GM23248 (cell line): ENCODE data around the gene POU2F1. TPM values are rescaled to one million over a fixed set of nuclear protein-coding genes. Genes with fewer than 3 reads are reported as not detected.
A peak's percentile ranks its signal among the peaks of the same experiment; 100 is the strongest.

ENCODE experiments used
- DNase-seq: peaks from one replicate; pipeline ENCODE4 v3.0.0-alpha.2; 2015
- H2AFZ ChIP-seq: fragments of 200-600 bp; sonication (generic); 2 replicates; pipeline ENCODE4 v1.6.1; 2016; ENCODE audit warnings: antibody characterized with exemption
- H3F3A ChIP-seq: fragments of 200-600 bp; sonication (generic); 2 replicates; pipeline ENCODE4 v1.6.1; 2016; ENCODE audit warnings: mild to moderate bottlenecking, antibody characterized with exemption, mixed run types; ENCODE audit not compliant: insufficient read depth
- H3K27ac ChIP-seq: fragments of 200-600 bp; sonication (generic); 2 replicates; pipeline ENCODE4 v1.5.1; 2016; ENCODE audit warnings: mild to moderate bottlenecking
- H3K27me3 ChIP-seq: fragments of 200-600 bp; sonication (generic); replicated peaks from 2 replicates; pipeline ENCODE4 v1.6.1; 2016; ENCODE audit warnings: mild to moderate bottlenecking; ENCODE audit not compliant: insufficient read depth
- H3K36me3 ChIP-seq: fragments of 200-600 bp; sonication (generic); 2 replicates; pipeline ENCODE4 v1.6.1; 2016; ENCODE audit warnings: low read depth, mild to moderate bottlenecking
- H3K4me1 ChIP-seq: fragments of 200-600 bp; sonication (generic); 2 replicates; pipeline ENCODE4 v1.6.1; 2016; ENCODE audit warnings: mild to moderate bottlenecking; ENCODE audit not compliant: insufficient read depth
- H3K4me2 ChIP-seq: fragments of 200-600 bp; sonication (generic); one replicate; pipeline ENCODE4 v1.6.1; 2016; ENCODE audit warnings: mild to moderate bottlenecking; ENCODE audit not compliant: unreplicated experiment
- H3K4me3 ChIP-seq: fragments of 200-600 bp; sonication (generic); 2 replicates; pipeline ENCODE4 v1.5.1; 2016; ENCODE audit warnings: mild to moderate bottlenecking
- H3K79me2 ChIP-seq: fragments of 200-600 bp; sonication (generic); 2 replicates; pipeline ENCODE4 v1.6.1; 2016; ENCODE audit warnings: mild to moderate bottlenecking; ENCODE audit not compliant: insufficient read depth
- H3K9ac ChIP-seq: fragments of 200-600 bp; sonication (generic); 2 replicates; pipeline ENCODE4 v1.6.1; 2016; ENCODE audit warnings: mild to moderate bottlenecking
- H3K9me2 ChIP-seq: fragments of 200-600 bp; sonication (generic); 2 replicates; pipeline ENCODE4 v1.6.1; 2016; ENCODE audit warnings: mixed run types, mild to moderate bottlenecking, moderate library complexity; ENCODE audit not compliant: insufficient read depth
- H3K9me3 ChIP-seq: fragments of 200-600 bp; sonication (generic); one replicate; pipeline ENCODE4 v1.6.1; 2017; ENCODE audit warnings: low read depth
- H4K20me1 ChIP-seq: fragments of 200-600 bp; sonication (generic); 2 replicates; pipeline ENCODE4 v1.6.0; 2016; ENCODE audit not compliant: insufficient read depth
- EZH2 ChIP-seq: fragments of 200-600 bp; sonication (generic); IDR thresholded peaks from 2 replicates; pipeline ENCODE4 v1.6.1; 2018; ENCODE audit warnings: antibody characterized with exemption, mild to moderate bottlenecking; ENCODE audit not compliant: insufficient read depth, poor library complexity, severe bottlenecking
- EZH2phosphoT487 ChIP-seq: fragments of 200-600 bp; sonication (generic); IDR thresholded peaks from 2 replicates; pipeline ENCODE4 v1.6.1; 2018; ENCODE audit warnings: antibody characterized with exemption, moderate library complexity, mild to moderate bottlenecking, low read depth; ENCODE audit not compliant: insufficient read depth
- WGBS, 2 experiments: methylation state at CpG; one replicate each; pipeline ENCODE4 v1.1.6; 2015 to 2017; ENCODE audit warnings: low lambda C conversion rate in 2 of 2, low coverage in 1 of 2; ENCODE audit errors: missing lambda C conversion rate in 2 of 2; 5-methylcytosine and 5-hydroxymethylcytosine counted together
- in situ Hi-C: fragments of 300-500 bp; cut with MboI; formaldehyde crosslinking; loops from 2 replicates; pipeline ENCODE4 v1.15.0; 2020
- polyA plus RNA-seq: library from polyadenylated mRNA; unstranded; fragments of >200 nt; fragmentation: Nextera tagmentation; extraction: Ambion mirVana; gene quantifications from 2 replicates; pipeline ENCODE4 v1.2.1, GENCODE V29; 2016
- total RNA-seq: library from RNA; depleted of rRNA; stranded (reverse); fragments of >200 nt; shearing (Covaris generic); gene quantifications from 2 replicates; pipeline ENCODE4 v1.2.3, GENCODE V29; 2014

Gene POU2F1
- total and polyA plus RNA-seq, 2 experiments from 2014 or later: 3.4 to 3.7 TPM

GRCh38 chr1:167454894-167455785 is 234.5 kb downstream of the POU2F1 start:
- Histone ChIP-seq H3K27ac (no peak overlapping the region), H4K20me1 (no peaks in the 10 kb centered on the region), H3K4me3 (peak overlapping the region; percentile 78), H3F3A (no peaks in the 10 kb centered on the region), H3K9me3 (no peaks in the 10 kb centered on the region), H3K9ac (peak overlapping the region; percentile 66), H3K36me3 (no peaks in the 10 kb centered on the region), H3K79me2 (no peaks in the 10 kb centered on the region), H3K9me2 (no peaks in the 10 kb centered on the region), H2AFZ (peak overlapping the region; percentile 97), H3K4me2 (peak overlapping the region; percentile 83), H3K4me1 (no peaks in the 10 kb centered on the region), H3K27me3 (peaks cover 19% of the 10 kb centered on the region)
- DNase-seq: peak; percentile 66
- no peak for TF ChIP-seq EZH2
- no peak for TF ChIP-seq EZH2phosphoT487
- in situ Hi-C loops: no loop called here
- WGBS, 2 experiments: 1 to 4% methylated on average over 60 to 81 of the region's 85 CpGs

- no peaks in the 10 kb centered on the region for H4K20me1 ChIP-seq
- WGBS, 2 experiments: 2 to 7% methylated on average over 9 to 23 of the region's 23 CpGs
- in situ Hi-C loops: no loop called here
- H3K9me3 ChIP-seq: no peaks in the 10 kb centered on the region
- H3K79me2 ChIP-seq: no peaks in the 10 kb centered on the region
- H3K4me1 ChIP-seq: no peaks in the 10 kb centered on the region
- no peak overlapping the region for H3K27ac ChIP-seq
- H3K4me3 ChIP-seq: peak overlapping the region; percentile 78
- H3K9me2 ChIP-seq: no peaks in the 10 kb centered on the region
- no peaks in the 10 kb centered on the region for H3K36me3 ChIP-seq
- no peak for TF ChIP-seq EZH2phosphoT487
- peak overlapping the region; percentile 66 for H3K9ac ChIP-seq
- peak overlapping the region; percentile 83 for H3K4me2 ChIP-seq
- H3F3A ChIP-seq: no peaks in the 10 kb centered on the region
- H2AFZ ChIP-seq: peak overlapping the region; percentile 97
- DNase-seq: peak; percentile 36
- peaks cover 19% of the 10 kb centered on the region for H3K27me3 ChIP-seq
Measured at GRCh38 chr1:167455786-167456446, 235.2 kb downstream of the POU2F1 start.

- in situ Hi-C loops: no loop called here
- Histone ChIP-seq H3K4me2 (no peak overlapping the region), H4K20me1 (no peaks in the 10 kb centered on the region), H3K4me3 (no peak overlapping the region), H3K27ac (no peak overlapping the region), H3F3A (no peaks in the 10 kb centered on the region), H2AFZ (no peak overlapping the region), H3K27me3 (peaks cover 19% of the 10 kb centered on the region), H3K9me2 (no peaks in the 10 kb centered on the region), H3K4me1 (no peaks in the 10 kb centered on the region), H3K79me2 (no peaks in the 10 kb centered on the region), H3K9me3 (no peaks in the 10 kb centered on the region), H3K9ac (no peak overlapping the region), H3K36me3 (no peaks in the 10 kb centered on the region)
- TF ChIP-seq EZH2phosphoT487 (no peak), EZH2 (no peak)
- no peak for DNase-seq
- WGBS, 2 experiments: 84% methylated on average over 5 of the region's 5 CpGs
Measured at GRCh38 chr1:167456524-167456923, 235.8 kb downstream of the POU2F1 start.

GRCh38 chr1:167456926-167457325 is 236.2 kb downstream of the POU2F1 start:
- no peaks in the 10 kb centered on the region for H3F3A ChIP-seq
- WGBS, 2 experiments: 67 to 70% methylated on average over 8 of the region's 8 CpGs

More at GRCh38 chr1:167456926-167457325, 236.2 kb downstream of the POU2F1 start:
- H3K36me3 ChIP-seq: no peaks in the 10 kb centered on the region
- H3K9me3 ChIP-seq: no peaks in the 10 kb centered on the region
- no peak overlapping the region for H3K4me3 ChIP-seq
- H2AFZ ChIP-seq: no peak overlapping the region
- H3K79me2 ChIP-seq: no peaks in the 10 kb centered on the region
- no peaks in the 10 kb centered on the region for H4K20me1 ChIP-seq
- no peak for DNase-seq
- in situ Hi-C loops: no loop called here
- TF ChIP-seq EZH2 (no peak), EZH2phosphoT487 (no peak)
- H3K27me3 ChIP-seq: peaks cover 19% of the 10 kb centered on the region
- H3K4me1 ChIP-seq: no peaks in the 10 kb centered on the region
- H3K4me2 ChIP-seq: no peak overlapping the region
- H3K9me2 ChIP-seq: no peaks in the 10 kb centered on the region
- H3K9ac ChIP-seq: no peak overlapping the region
- H3K27ac ChIP-seq: no peak overlapping the region
